ENCODE measurements around the gene KIF18A.
A peak's percentile ranks its signal among the peaks of the same experiment; 100 is the strongest.
"Not testable (repeated sequence)": the region's sequence is repeated elsewhere in the genome, so short reads cannot be mapped to it uniquely, and the experiment has no call there.

The KIF18A gene

GRCh38 chr11:28107750-28108618 lies at the start of gene KIF18A, which contains the start of gene METTL15:
Gene KIF18A, minus strand, starts transcription at chr11:28108156. Its CDS starts 10,209 bp downstream, at chr11:28097947.
Gene METTL15, plus strand, starts transcription at chr11:28108388. Its CDS starts 4,947 bp downstream, at chr11:28113335.
- peak; percentile 98 for DNase-seq

- no peak for DNase-seq
Measured at GRCh38 chr11:28153586-28153985, 45.6 kb upstream of the KIF18A start.

GRCh38 chr11:28152743-28153142 lies 44.8 kb upstream of the KIF18A start:
- no peak for DNase-seq

- no peak for DNase-seq
Measured at GRCh38 chr11:28146123-28146751, 38.3 kb upstream of the KIF18A start.

- DNase-seq, result no peak
Measured at GRCh38 chr11:28144808-28145207, 36.9 kb upstream of the KIF18A start.

- DNase-seq, result no peak
Measured at GRCh38 chr11:28142724-28143123, 34.8 kb upstream of the KIF18A start.

GRCh38 chr11:28140689-28141455 lies 32.9 kb upstream of the KIF18A start:
- no peak for DNase-seq

GRCh38 chr11:28139841-28140415 lies 32.0 kb upstream of the KIF18A start:
- DNase-seq, result no peak

GRCh38 chr11:28137832-28138231 lies 29.9 kb upstream of the KIF18A start:
- DNase-seq, result no peak

GRCh38 chr11:28137366-28137765 lies 29.4 kb upstream of the KIF18A start:
- DNase-seq, result no peak

- DNase-seq, result not testable (repeated sequence)
Measured at GRCh38 chr11:28136157-28136556, 28.2 kb upstream of the KIF18A start.

- no peak for DNase-seq
Measured at GRCh38 chr11:28133146-28133545, 25.2 kb upstream of the KIF18A start.

- DNase-seq, result no peak
Measured at GRCh38 chr11:28132548-28132947, 24.6 kb upstream of the KIF18A start.

GRCh38 chr11:28123151-28123581 lies 15.2 kb upstream of the KIF18A start:
- DNase-seq, result no peak

- no peak for DNase-seq
Measured at GRCh38 chr11:28117712-28118111, 9.8 kb upstream of the KIF18A start.

GRCh38 chr11:28114731-28115130 lies 6.8 kb upstream of the KIF18A start:
- DNase-seq, result no peak

GRCh38 chr11:28114116-28114515 lies 6.2 kb upstream of the KIF18A start:
- DNase-seq, result no peak

- DNase-seq, result no peak
Measured at GRCh38 chr11:28110821-28111200, 2.9 kb upstream of the KIF18A start.

GRCh38 chr11:28110108-28110820 lies 2.3 kb upstream of the KIF18A start:
- DNase-seq, result peak; percentile 42

GRCh38 chr11:28108958-28109357 lies 1.0 kb upstream of the KIF18A start:
- no peak for DNase-seq

- no peak for DNase-seq
Measured at GRCh38 chr11:28107191-28107749, 686 bp downstream of the KIF18A start.
